ENCODE data around the gene KIFC1.

The KIFC1 gene

DNA sequence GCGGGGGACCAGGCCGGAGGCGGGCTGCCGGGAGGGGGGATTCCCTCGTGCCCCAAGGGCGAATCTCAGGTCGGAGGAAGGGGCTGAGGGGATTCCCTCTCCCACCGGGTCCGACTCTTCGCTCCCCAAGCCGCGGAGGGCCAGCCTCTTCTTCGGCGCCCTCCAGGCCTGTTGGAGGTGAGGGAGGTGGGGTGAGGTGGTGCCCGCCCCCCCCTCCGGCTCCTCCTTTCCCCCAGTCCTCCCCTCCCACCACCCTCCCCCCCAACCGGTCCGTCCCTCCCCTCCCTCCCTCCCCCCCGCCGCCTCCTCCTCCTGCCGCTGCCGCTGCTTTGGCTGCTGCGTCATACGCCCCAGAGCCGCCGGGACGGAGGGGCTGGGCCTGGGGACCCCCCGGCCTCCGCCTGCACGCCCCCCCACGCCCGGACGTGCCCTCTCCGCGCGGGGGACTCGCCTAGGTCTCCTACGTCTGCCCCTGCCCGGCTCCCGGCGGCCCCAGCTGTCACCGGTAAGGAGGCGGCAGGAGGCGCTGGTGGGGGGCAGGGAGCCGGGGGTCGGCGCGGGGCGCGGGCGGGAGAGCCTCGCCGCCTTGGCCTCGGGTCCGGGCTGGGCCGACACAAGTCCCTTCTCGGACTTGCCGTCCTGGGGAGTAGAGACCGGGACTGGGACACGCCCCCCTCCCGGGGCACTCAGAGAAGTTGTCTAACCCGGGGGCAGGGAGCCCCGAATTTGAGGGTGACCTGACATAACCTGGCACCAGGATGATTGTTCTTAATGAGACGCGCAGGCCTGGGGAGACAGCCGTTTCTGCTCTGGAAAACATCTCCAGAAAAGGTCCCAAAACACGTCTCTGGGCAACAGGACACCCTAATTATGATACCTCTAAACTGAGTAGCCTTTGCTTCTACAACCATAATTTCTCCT lies 19.3 kb downstream of the KIFC1 start, which contains the start of gene PHF1:
Gene PHF1, plus strand, starts transcription at position 304 of the 921 bp plus-strand sequence. CDS start 1,250 bp downstream, outside the sequence.
- peak; percentile 61 for DNase-seq (ENCODE audit: low spot score)

DNA sequence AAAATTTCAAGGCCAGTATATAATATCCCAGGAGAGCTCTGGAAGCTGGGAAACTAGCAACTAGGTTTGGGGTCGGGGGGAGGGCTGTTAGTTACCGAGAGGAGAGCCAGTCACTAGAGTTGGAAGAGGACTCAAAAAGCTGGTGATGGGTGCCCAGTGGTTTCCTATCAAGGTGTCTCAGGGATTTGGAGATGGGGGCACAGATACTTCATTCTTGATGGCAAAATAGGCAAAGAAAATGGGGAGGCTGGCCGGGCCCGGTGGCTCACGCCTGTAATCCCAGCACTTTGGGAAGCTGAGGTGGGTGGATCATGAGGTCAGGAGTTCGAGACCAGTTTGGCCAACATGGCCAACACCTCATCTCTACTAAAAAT lies 20.0 kb downstream of the KIFC1 start:
- DNase-seq (ENCODE audit: low spot score): no peak

DNA sequence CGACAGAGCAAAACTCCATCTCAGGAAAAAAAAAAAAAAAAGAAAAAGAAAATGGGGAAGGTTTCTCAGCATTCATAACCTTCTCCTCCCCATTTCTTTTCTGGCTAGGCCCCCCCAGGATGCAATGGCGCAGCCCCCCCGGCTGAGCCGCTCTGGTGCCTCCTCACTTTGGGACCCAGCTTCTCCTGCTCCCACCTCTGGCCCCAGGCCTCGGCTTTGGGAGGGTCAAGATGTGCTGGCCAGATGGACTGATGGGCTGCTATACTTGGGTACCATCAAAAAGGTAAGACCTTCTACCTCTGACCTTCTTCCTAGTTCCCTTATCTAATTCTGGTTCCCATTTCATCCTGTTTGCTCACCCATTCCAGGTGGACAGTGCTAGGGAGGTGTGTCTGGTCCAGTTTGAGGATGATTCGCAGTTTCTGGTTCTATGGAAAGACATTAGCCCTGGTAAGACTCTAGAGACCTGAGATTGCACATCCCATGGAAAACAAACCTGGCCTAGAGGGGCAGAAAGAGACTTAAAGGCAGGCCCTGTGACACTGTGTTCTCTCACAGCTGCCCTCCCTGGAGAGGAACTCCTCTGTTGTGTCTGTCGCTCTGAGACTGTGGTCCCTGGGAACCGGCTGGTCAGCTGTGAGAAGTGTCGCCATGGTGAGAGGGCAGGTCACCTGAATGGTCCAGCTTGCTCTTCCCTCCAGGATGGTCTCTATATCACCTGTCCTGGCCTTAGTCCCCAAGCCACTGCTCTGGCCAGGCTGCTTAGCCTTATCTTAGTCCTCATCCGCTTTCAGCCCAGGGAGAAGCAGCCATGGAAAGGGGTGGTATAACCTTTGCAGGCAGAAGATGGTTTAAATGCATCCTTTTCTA lies 20.8 kb downstream of the KIFC1 start:
- DNase-seq (ENCODE audit: low spot score): no peak

- no peak for DNase-seq (ENCODE audit: low spot score)
These were observed 21.9 kb downstream of the KIFC1 start for GRCh38 chr6:33413241-33414120.

- DNase-seq (ENCODE audit: low spot score): no peak
These were observed 23.1 kb downstream of the KIFC1 start for GRCh38 chr6:33414592-33415271.

DNA sequence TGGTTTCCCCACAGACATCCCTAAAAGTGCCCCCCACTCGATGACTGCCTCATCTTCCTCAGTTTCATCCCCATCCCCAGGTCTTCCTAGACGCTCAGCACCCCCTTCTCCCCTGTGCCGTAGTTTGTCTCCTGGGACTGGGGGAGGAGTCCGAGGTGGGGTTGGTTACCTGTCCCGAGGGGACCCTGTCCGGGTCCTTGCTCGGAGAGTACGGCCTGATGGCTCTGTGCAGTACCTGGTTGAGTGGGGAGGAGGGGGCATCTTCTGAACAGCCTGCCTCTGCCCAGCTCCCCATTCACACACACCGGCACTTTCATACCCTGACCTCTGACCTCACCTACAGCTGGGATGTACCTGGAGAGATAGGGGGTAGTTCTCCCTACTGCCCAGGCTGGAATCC lies 24.2 kb downstream of the KIFC1 start:
- DNase-seq (ENCODE audit: low spot score): no peak

GRCh38 chr6:33416386-33417127 lies 24.9 kb downstream of the KIFC1 start:
- no peak for DNase-seq (ENCODE audit: low spot score)

DNA sequence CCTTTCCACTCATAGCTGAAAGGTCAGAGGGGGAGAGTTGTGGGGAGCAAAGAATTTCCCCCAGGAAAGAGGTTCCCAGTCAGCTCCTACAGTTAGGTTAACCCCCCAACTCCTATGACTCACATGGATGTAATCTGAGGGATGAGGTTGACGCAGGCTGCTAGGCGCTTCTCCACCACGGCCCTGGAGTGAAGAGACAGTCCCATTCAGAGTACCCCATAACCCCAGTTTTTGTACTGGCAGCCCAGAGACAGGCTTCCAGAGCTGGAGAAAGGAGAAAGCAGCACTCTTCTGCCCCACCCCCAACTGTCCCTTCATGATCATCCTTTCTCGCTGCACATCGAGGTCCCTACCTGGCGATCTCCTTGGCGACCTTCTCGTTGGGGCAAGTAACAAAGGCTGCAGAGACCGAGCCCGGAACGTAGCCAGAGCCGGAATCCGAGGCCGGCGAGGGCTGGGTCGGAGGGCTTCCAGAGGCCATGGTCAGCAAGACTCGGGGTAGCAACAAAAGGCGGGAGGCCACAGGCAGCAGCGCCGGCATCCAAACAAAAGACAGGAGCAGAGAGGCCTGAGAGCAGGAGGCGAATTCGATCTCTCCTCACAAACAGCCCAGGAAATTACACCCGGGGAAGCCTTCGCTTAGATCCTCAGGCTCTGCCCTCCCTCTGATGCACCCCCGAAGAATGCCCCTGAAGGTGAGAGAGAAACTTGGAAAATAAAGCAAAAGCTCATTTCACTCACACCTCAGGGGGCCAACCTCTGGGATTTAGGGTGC lies 25.7 kb downstream of the KIFC1 start:
- peak; percentile 31 for DNase-seq (ENCODE audit: low spot score)

GRCh38 chr6:33417903-33418689 lies 26.5 kb downstream of the KIFC1 start, which contains the start of gene CUTA:
CUTA (minus strand) TSS chr6:33418107; CDS start chr6:33418000, 107 bp downstream.
- DNase-seq (ENCODE audit: low spot score): peak; percentile 98

- DNase-seq (ENCODE audit: low spot score): no peak
These were observed 27.2 kb downstream of the KIFC1 start for GRCh38 chr6:33418690-33419291.

DNA sequence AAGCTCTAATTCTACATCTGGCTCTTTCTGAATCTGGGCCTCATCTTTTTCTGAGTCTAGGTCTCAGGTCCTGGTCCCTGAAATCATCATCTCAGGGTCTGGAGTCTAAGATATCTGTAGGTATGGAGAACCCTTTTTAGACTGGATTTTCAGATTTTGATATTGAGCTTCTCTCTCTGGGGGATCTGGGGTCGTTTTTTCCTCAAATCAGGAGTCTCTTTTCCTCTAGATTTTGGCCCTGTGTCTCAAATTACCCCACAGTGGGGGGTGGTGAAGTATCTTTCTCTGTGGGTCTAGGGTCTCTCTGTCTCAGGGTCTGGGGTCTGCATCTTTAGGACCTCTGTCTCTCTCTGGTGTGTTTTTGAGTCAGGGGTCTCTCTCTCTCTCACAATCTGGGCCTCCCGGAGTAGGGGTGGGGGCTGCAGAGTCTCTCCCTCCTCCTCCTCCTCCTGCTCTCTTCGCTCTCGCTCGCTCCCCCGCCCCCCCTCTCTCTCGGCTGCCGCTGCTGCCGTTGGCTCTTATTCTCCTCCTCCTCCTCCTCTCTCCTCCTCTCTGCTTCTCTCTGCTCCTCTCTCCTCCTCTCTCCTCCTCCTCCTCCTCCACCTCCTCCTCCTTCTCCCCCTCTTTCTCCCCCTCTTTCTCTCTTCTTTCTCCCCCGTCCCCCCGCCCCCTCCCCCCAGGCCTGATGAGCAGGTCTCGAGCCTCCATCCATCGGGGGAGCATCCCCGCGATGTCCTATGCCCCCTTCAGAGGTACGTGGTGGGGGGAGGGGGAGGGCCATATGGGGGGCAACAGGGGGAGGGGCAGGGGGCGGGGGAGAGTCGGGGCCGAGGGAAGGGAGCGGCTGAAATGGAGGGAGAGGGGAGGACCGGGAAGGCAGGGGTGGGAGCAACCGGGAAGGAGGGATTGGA lies 28.2 kb downstream of the KIFC1 start, which contains the start of gene SYNGAP1:
Gene SYNGAP1, plus strand, starts transcription at position 486 of the 911 bp plus-strand sequence. Its CDS starts 200 bp downstream, at position 686.
- no peak for DNase-seq (ENCODE audit: low spot score)

GRCh38 chr6:33420491-33421343 lies 29.1 kb downstream of the KIFC1 start:
- no peak for DNase-seq (ENCODE audit: low spot score)

DNA sequence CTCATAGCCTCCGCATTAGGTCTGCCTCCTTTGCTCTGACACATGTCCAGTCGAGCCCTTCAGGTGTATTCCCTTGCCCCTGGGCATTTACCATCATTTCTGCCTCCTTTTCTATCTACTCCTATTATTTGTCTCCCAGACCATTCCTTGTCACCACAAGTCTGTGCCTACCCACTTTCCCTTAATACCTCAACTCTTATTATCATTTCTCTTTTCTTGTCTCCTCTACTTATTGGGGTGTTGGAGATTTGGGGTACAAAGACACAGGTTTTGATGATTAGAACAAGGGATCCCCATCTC lies 29.7 kb downstream of the KIFC1 start:
- DNase-seq (ENCODE audit: low spot score): no peak

GRCh38 chr6:33423777-33424176 lies 32.2 kb downstream of the KIFC1 start:
- no peak for DNase-seq (ENCODE audit: low spot score)

GRCh38 chr6:33424855-33425667 lies 33.4 kb downstream of the KIFC1 start:
- no peak for DNase-seq (ENCODE audit: low spot score)

All from LoVo (cell line).